Measurements from ENCODE around the gene CYP4F3.
"Not testable (repeated sequence)": the region's sequence is repeated elsewhere in the genome, so short reads cannot be mapped to it uniquely, and the experiment has no call there.

CYP4F3 gene

GRCh38 chr19:15640294-15640903 lies at the start of gene CYP4F3:
Gene CYP4F3, plus strand, starts transcription at chr19:15640897. Its CDS starts 519 bp downstream, at chr19:15641416.
- DNase-seq (ENCODE audit: low read depth): no peak

- DNase-seq (ENCODE audit: low read depth): no peak
These were observed 48.9 kb upstream of the CYP4F3 start for GRCh38 chr19:15591796-15592195.

- not testable (repeated sequence) for DNase-seq (ENCODE audit: low read depth)
These were observed 48.2 kb upstream of the CYP4F3 start for GRCh38 chr19:15592506-15592905.

- DNase-seq (ENCODE audit: low read depth): not testable (repeated sequence)
These were observed 46.9 kb upstream of the CYP4F3 start for GRCh38 chr19:15593766-15594165.

GRCh38 chr19:15595069-15595468 lies 45.6 kb upstream of the CYP4F3 start:
- no peak for DNase-seq (ENCODE audit: low read depth)

- not testable (repeated sequence) for DNase-seq (ENCODE audit: low read depth)
These were observed 32.4 kb upstream of the CYP4F3 start for GRCh38 chr19:15607978-15608925.

- DNase-seq (ENCODE audit: low read depth): no peak
These were observed 31.4 kb upstream of the CYP4F3 start for GRCh38 chr19:15609261-15609660.

- DNase-seq (ENCODE audit: low read depth): no peak
These were observed 28.4 kb upstream of the CYP4F3 start for GRCh38 chr19:15612342-15612741.

GRCh38 chr19:15613338-15613737 lies 27.4 kb upstream of the CYP4F3 start:
- DNase-seq (ENCODE audit: low read depth): no peak

GRCh38 chr19:15614507-15615379 lies 26.0 kb upstream of the CYP4F3 start, which contains the start of gene CYP4F8:
Gene CYP4F8, plus strand, starts transcription at chr19:15615218. Its CDS starts 399 bp downstream, at chr19:15615617.
- DNase-seq (ENCODE audit: low read depth): no peak

GRCh38 chr19:15615526-15615925 lies 25.2 kb upstream of the CYP4F3 start:
- no peak for DNase-seq (ENCODE audit: low read depth)

GRCh38 chr19:15616183-15616582 lies 24.5 kb upstream of the CYP4F3 start:
- no peak for DNase-seq (ENCODE audit: low read depth)

GRCh38 chr19:15616627-15617270 lies 23.9 kb upstream of the CYP4F3 start:
- DNase-seq (ENCODE audit: low read depth): no peak

GRCh38 chr19:15618321-15618720 lies 22.4 kb upstream of the CYP4F3 start:
- DNase-seq (ENCODE audit: low read depth): no peak

GRCh38 chr19:15621801-15622200 lies 18.9 kb upstream of the CYP4F3 start:
- no peak for DNase-seq (ENCODE audit: low read depth)

- DNase-seq (ENCODE audit: low read depth): no peak
These were observed 17.7 kb upstream of the CYP4F3 start for GRCh38 chr19:15622991-15623390.

GRCh38 chr19:15623711-15624318 lies 16.9 kb upstream of the CYP4F3 start:
- no peak for DNase-seq (ENCODE audit: low read depth)

GRCh38 chr19:15628236-15629002 lies 12.3 kb upstream of the CYP4F3 start:
- no peak for DNase-seq (ENCODE audit: low read depth)

GRCh38 chr19:15629003-15629880 lies 11.5 kb upstream of the CYP4F3 start:
- DNase-seq (ENCODE audit: low read depth): peak; percentile 78
